Stomach smooth muscle (tissue), 2 donors: ENCODE data around the gene GAL3ST2.
"Not testable (repeated sequence)": the region's sequence is repeated elsewhere in the genome, so short reads cannot be mapped to it uniquely, and the experiment has no call there.

Experiments
- H3K27ac ChIP-seq: one replicate; pipeline ENCODE4 v1.7.0; 2013; ENCODE audit warnings: mild to moderate bottlenecking, low read length, inconsistent platforms
- H3K27me3 ChIP-seq, 2 donors: one replicate each; pipeline ENCODE4 v1.7.0; 2013; ENCODE audit warnings: low read length in 2 of 2; ENCODE audit not compliant: insufficient read depth in 2 of 2, control insufficient read depth in 1 of 2
- H3K36me3 ChIP-seq, 2 donors: one replicate each; pipeline ENCODE4 v1.7.0; 2013; ENCODE audit warnings: low read length in 2 of 2; ENCODE audit not compliant: control insufficient read depth in 2 of 2, insufficient read depth in 2 of 2
- H3K4me1 ChIP-seq: one replicate; pipeline ENCODE4 v1.7.0; 2013; ENCODE audit warnings: low read length; ENCODE audit not compliant: control insufficient read depth, insufficient read depth
- H3K4me3 ChIP-seq, 2 donors: one replicate each; pipeline ENCODE4 v1.7.0; 2013; ENCODE audit warnings: low read length in 2 of 2
- H3K9ac ChIP-seq, 2 donors: one replicate each; pipeline ENCODE4 v1.7.0; 2013; ENCODE audit warnings: low read length in 2 of 2, mild to moderate bottlenecking in 1 of 2
- H3K9me3 ChIP-seq, 2 donors: one replicate each; pipeline ENCODE4 v1.7.0; 2013; ENCODE audit warnings: low read length in 2 of 2; ENCODE audit not compliant: control insufficient read depth in 2 of 2
- donor health status: healthy.
- donor health status: Pancreatic carcinoma.

GAL3ST2 gene

DNA sequence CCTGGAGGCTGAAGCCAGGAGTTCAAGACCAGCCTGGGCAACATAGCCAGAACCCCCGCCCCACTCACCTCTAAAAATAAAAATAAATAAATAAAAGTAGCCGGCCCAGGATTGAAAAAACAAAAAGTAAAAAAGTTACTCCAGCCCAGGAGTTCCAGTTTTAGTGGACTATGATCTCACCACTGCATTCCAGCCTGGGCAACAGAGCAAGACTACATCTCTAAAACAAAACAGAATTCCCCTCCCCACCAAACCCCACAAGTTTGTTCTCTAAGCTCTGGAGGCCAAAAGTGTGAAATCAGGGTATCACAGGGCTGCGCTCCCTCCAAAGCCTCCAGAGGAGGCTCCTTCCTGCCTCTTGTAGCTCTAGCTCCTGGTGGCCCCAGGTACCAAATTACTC lies 40.5 kb upstream of the GAL3ST2 start:
- Histone ChIP-seq H3K27me3 (no peaks in the 10 kb centered on the region), H3K4me1 (peaks cover 17% of the 10 kb centered on the region), H3K9me3 (no peaks in the 10 kb centered on the region), H3K36me3 (peaks cover 3% of the 10 kb centered on the region in 2 donors), H3K9ac (no peak overlapping the region), H3K4me3 (no peak overlapping the region), H3K27ac (no peak overlapping the region)

- Histone ChIP-seq H3K27me3 (no peaks in the 10 kb centered on the region), H3K4me3 (no peak overlapping the region), H3K9ac (no peak overlapping the region), H3K9me3 (no peaks in the 10 kb centered on the region), H3K27ac (no peak overlapping the region), H3K36me3 (peaks cover 3% of the 10 kb centered on the region in 2 donors), H3K4me1 (peaks cover 17% of the 10 kb centered on the region)
These were observed 38.5 kb upstream of the GAL3ST2 start for GRCh38 chr2:241738040-241738686.

DNA sequence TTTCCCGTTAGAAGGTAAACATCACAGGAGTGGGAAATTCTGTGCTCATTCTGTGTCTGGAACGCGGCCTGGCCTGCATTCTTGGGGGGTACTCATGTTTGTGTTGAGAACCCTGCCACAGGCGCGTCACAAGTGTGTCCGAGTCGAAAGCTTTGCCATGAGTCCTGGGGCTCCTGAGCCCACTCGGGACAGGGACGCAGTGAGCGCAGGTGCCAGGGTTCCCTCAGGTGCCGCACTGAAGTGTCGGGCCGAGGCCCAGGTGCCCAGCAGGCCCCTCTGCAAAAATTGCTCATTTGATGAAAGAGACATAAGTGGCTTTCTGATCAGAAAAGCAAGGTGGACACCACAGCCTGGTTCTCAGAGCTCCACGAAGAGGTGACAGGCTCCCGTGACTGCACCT lies 37.4 kb upstream of the GAL3ST2 start:
- Histone ChIP-seq H3K4me1 (peaks cover 10% of the 10 kb centered on the region), H3K4me3 (no peak overlapping the region), H3K9ac (no peak overlapping the region), H3K9me3 (no peaks in the 10 kb centered on the region), H3K36me3 (peaks cover 3 to 9% of the 10 kb centered on the region in 2 donors), H3K27me3 (no peaks in the 10 kb centered on the region), H3K27ac (no peak overlapping the region)

- peaks cover 10% of the 10 kb centered on the region for H3K4me1 ChIP-seq
- H3K9ac ChIP-seq, result no peak overlapping the region
- peaks cover 5 to 9% of the 10 kb centered on the region in 2 donors for H3K36me3 ChIP-seq
- H3K27me3 ChIP-seq, result no peaks in the 10 kb centered on the region
- no peaks in the 10 kb centered on the region for H3K9me3 ChIP-seq
- H3K27ac ChIP-seq, result no peak overlapping the region
- no peak overlapping the region for H3K4me3 ChIP-seq
These were observed 37.0 kb upstream of the GAL3ST2 start for GRCh38 chr2:241739651-241740050.

DNA sequence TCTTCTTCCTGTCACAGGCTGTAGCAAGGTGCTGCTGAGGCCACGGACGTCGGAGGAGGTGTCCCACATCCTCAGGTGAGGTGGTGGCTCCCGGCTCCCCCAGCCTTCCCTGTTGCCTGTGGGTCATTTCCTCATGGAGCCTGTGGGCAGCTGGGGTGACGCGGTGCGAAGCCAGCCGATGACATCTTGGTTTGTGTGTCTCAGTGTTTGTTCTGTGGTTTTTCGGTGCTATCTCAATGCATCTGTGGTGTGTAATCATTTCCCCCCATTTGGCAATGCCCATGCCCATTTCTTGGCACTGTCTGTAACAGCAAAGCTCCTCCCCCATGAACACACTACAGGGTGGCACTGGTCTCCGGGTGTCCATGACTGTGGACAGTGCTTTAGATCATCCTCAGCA lies 35.6 kb upstream of the GAL3ST2 start:
- Histone ChIP-seq H3K4me1 (no peaks in the 10 kb centered on the region), H3K9me3 (no peaks in the 10 kb centered on the region), H3K27ac (no peak overlapping the region), H3K9ac (no peak overlapping the region), H3K27me3 (no peaks in the 10 kb centered on the region), H3K4me3 (no peak overlapping the region), H3K36me3 (peaks cover 13 to 22% of the 10 kb centered on the region in 2 donors)

- H3K36me3 ChIP-seq, result peaks cover 13 to 25% of the 10 kb centered on the region in 2 donors
These were observed 34.2 kb upstream of the GAL3ST2 start for GRCh38 chr2:241742320-241742939.

DNA sequence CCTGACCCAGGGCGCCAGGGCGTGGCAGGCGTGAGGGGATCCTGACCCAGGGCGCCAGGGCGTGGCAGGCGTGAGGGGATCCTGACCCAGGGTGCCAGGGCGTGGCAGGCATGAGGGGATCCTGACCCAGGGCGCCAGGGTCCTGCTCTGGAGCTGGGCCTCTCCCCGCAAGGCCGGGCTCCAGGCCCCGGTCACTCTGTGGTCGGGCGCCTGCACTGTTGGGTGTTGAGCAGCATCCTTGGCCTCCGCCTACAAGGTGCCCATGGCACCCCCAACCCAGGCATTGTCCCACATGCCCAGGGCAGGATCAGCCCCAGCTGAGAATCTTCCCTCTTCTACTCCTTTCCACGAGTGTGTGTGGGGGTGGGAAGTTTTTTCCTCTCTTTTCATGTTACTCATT lies 33.6 kb upstream of the GAL3ST2 start:
- not testable (repeated sequence) for H3K9me3 ChIP-seq, H3K4me3 ChIP-seq, H3K27me3 ChIP-seq, H3K27ac ChIP-seq, H3K9ac ChIP-seq, H3K4me1 ChIP-seq
- peaks cover 13 to 24% of the 10 kb centered on the region in 2 donors for H3K36me3 ChIP-seq

More at GRCh38 chr2:241742320-241742939, 34.2 kb upstream of the GAL3ST2 start:
- H3K4me1 ChIP-seq, result no peaks in the 10 kb centered on the region
- H3K9me3 ChIP-seq, result no peaks in the 10 kb centered on the region
- no peaks in the 10 kb centered on the region for H3K27me3 ChIP-seq
- H3K27ac ChIP-seq, result no peak overlapping the region
- no peak overlapping the region for H3K9ac ChIP-seq
- no peak overlapping the region for H3K4me3 ChIP-seq

GRCh38 chr2:241743620-241744019 lies 33.0 kb upstream of the GAL3ST2 start:
- Histone ChIP-seq H3K4me1 (no peaks in the 10 kb centered on the region), H3K9ac (no peak overlapping the region), H3K36me3 (peaks cover 10 to 22% of the 10 kb centered on the region in 2 donors), H3K9me3 (no peaks in the 10 kb centered on the region), H3K4me3 (no peak overlapping the region), H3K27me3 (no peaks in the 10 kb centered on the region), H3K27ac (no peak overlapping the region)

GRCh38 chr2:241744028-241744754 lies 32.4 kb upstream of the GAL3ST2 start:
- H3K9ac ChIP-seq, result no peak overlapping the region
- no peaks in the 10 kb centered on the region for H3K4me1 ChIP-seq
- no peaks in the 10 kb centered on the region for H3K9me3 ChIP-seq
- H3K27me3 ChIP-seq, result no peaks in the 10 kb centered on the region
- H3K4me3 ChIP-seq, result no peak overlapping the region
- peaks cover 10 to 25% of the 10 kb centered on the region in 2 donors for H3K36me3 ChIP-seq
- no peak overlapping the region for H3K27ac ChIP-seq

GRCh38 chr2:241745276-241745675 lies 31.3 kb upstream of the GAL3ST2 start:
- Histone ChIP-seq H3K36me3 (peaks cover 10 to 25% of the 10 kb centered on the region in 2 donors), H3K9ac (no peak overlapping the region), H3K9me3 (no peaks in the 10 kb centered on the region), H3K27me3 (no peaks in the 10 kb centered on the region), H3K4me1 (no peaks in the 10 kb centered on the region), H3K4me3 (no peak overlapping the region), H3K27ac (no peak overlapping the region)

DNA sequence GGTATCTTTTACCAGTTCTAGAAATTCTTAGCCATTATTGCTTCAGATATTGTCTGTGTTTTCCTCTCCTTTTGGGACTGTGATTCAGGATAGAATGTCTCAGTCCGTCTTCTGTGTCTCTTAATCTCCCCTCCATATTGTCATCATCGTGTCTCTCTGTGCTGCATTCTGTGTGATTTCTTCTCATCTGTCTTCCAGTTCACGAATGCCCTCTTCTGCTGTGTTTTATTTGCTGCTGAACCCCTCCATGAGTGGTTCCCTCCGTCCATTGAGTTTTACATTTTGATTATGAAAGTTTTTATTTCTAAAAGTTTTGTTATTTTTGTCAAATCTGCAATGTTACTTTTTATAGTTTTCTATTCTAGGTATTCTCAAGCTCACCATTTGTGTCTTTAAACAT lies 30.5 kb upstream of the GAL3ST2 start:
- peaks cover 10 to 26% of the 10 kb centered on the region in 2 donors for H3K36me3 ChIP-seq

More for the DNA sequence above, 30.5 kb upstream of the GAL3ST2 start:
- Histone ChIP-seq H3K27ac (no peak overlapping the region), H3K4me1 (no peaks in the 10 kb centered on the region), H3K9me3 (no peaks in the 10 kb centered on the region), H3K27me3 (no peaks in the 10 kb centered on the region), H3K4me3 (no peak overlapping the region), H3K9ac (no peak overlapping the region)
